Measurements from ENCODE around the gene GLI2.

GLI2 gene

DNA sequence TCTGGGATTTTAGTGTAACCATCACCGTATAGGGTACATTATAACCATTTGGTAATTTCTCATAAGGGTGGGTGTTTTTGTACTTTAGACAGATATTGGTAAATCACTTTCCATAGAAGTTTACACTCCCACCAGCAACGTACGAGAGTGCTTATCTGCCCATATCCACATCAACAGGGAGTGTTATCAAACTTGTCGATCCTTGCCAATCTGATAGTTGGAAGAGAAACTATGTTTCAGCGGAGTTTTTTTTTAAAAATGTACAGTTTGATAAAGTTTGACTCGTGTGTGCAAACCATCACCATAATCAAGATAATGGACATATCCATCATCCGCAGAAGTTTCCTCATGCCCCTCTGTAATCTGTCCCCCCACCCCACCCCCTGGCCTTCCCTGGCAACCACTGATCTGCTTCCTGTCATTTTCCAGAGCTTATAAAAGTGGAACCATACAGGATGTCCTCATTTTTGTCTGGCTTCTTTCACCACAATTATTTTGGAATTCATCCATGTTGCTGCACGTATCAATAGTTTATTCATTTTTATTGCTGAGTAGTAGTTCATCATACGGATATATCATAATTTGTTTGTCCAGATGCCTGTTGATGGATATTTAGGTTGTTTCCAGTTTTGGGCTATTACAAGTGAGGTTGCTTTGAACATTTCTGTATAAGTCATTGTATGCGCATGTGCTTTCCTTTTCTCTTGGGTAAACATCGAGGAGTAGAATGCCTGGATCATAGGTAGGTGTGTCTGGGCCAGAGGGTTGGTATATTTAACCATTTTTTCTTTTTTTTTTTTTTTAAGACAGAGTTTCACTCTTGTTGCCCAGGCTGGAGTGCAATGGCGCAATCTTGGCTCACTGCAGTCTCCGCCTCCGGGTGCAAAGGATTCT lies 18.6 kb downstream of the GLI2 start:
- DNase-seq (ENCODE audit: low read depth in 1 of 2, low spot score in 1 of 2) = no peak

DNA sequence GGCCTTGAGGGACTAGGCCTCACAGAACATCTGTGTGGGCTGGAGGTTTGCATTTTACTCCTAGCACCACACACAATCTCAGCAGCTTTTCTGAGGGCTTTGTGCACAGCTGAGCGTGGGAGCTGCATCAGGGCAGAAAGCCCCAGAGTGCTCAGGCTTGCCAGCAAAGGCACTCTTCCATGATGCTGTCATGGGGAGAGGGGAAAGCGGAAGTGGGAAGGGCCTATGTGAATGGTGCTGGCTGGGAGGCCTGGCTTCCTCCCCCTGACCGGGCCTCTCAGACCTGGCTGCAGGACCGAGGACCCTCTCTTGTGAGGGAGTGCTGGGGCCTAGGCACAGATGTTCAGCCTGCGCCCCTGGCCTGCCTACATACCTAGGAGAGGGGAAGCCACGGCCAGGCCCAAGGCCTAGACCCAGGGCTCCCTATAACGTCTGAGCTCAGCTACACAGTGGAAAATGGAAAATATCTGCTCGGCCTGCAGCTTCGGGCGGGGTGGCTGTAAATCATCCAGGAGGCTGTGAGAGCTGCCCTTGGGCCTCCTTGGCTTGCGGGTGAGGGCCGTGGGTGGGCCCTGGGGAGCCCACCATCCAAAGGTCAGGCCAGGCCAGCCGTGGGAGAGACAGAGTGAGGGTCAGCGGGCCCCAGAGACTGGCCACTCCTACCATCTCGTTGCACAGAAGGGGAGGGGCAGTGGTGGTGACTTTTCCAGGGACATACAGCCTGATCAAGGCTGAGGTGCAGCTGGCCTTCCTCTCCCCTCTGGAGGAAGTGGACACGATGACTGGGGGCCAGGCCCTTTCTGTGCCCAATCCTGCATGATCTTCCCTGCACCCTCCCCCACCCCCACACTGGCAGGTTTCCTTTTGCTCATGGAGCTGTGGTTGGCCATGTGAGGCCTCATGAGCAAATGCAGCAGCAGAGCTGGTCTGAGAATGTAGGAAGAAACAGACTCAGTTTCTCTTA lies 22.8 kb downstream of the GLI2 start:
- DNase-seq (ENCODE audit: low read depth in 1 of 2, low spot score in 1 of 2) = no peak

DNA sequence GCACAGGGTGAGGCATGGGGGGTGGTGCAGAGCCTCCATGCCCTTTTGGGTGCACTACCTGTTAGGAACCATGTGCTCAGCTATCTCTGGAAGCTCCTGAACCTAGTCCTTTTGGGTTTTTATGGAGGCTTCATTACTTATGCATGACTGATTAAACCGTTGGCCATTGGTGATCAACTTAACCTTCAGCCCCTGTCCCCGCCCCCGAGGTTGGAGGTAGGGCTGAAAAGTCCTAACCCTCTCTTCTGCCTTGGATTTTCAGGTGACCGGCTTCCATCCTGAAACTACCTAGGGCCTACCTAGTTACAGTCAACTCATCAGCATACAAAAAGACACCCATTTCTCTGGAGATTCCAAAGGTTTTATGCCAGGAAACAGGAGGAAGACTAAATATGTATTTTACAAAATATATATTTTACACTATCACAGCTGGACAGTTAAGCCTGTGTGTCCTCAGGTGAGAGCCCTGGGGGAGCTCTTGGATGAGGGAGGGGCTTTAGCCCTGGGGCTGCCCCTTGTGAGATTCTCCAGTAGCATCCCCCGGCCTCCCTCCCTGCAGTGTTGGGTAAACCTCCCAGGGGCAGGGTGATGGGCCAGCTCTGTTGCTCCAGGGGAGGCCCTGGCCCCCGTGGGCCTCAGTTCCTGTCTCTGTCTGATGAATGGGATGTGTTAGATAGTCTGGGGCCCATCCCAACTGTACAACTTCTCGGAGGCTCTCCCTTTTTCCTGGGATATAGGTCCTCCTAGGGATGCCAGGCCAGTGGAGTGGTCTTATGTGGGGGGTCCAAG lies 24.1 kb downstream of the GLI2 start:
- DNase-seq (ENCODE audit: low read depth in 1 of 2, low spot score in 1 of 2) = no peak

DNA sequence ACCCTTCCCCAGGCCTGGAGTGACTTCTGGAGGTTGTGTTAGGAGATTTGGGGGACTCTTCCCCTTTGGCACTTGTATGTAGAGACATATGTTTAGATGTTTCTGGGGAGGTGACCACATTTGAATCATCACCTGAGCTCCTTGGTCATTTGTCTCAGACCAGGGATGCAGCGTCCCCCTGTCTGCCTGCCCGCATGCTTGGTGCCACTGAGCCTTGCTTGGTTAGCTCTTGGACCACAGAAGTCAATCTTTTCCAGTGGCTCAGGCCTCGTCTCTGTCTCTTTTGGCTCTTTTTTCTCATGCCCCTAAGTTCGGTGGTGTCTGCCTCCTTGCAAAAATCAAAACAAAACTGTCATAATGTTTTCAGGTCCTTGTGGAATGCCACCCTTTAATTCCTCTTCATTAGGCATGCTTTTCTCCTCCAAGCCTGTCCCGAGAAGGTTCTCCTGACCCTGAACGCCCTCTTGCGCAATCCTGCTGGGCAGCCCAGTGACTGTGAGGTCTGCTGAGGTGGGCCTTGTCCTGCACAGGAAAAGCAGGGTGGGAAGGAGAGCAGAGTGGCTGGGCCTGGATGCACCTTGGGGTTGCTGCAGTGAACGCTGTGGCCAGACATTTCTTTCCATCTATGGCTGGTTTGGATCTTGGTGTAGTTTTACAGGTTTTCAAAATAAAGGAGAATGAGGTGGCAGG lies 24.9 kb downstream of the GLI2 start:
- no peak for DNase-seq (ENCODE audit: low read depth in 1 of 2, low spot score in 1 of 2)

DNA sequence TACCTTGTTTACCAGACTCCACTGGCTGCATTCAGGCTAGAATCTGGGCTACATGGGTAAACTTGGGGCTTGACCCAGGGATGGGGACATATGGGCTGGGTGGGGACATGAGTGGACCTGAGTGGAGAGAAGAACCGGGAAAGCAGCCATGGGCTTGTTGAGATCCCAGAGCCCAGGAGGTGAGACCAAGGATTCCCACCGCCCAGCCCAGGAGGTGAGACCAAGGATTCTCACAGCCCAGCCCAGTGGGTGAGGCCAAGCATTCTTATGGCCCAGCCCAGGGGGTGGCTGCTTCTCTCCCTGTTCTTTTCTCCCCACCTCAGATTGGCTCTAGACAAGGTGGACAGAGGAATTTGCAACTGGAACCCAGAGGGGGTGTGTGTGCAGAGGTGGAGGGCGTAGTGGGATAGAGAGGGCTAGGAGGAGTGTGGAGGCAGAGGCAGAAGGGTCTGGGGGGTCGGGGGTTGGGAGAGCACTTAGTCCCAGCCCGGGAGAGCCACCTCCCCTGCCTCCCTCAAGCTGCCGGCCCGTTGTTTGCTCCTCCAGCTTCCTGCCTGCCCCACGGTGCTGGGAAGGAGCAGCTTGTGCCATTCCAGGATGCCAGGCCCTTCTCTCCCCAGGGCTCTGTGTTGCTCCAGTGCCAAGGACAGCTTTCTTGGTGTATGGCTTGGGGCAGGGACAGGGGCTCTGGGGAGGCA lies 25.6 kb downstream of the GLI2 start:
- DNase-seq (ENCODE audit: low read depth in 1 of 2, low spot score in 1 of 2) = no peak

DNA sequence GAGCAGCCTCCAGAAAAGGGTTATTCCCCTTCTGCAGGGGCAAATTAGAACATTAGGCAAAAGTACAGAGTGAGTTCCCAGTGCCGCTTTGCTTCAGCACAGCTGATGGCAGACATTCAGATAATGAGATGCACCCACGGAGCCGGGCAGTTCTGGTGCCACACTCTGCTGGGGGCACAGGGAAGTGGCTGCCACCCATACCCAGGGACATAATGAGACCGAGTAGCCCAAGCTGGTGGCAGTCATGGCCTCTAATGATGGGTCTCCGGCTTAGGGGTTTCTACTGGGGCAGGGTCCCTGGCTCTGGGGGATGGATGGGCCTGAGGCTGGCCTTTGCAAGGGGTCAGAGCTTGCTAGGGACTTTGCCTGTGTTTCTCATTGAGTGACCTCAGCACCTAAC lies 26.2 kb downstream of the GLI2 start:
- no peak for DNase-seq (ENCODE audit: low read depth in 1 of 2, low spot score in 1 of 2)

DNA sequence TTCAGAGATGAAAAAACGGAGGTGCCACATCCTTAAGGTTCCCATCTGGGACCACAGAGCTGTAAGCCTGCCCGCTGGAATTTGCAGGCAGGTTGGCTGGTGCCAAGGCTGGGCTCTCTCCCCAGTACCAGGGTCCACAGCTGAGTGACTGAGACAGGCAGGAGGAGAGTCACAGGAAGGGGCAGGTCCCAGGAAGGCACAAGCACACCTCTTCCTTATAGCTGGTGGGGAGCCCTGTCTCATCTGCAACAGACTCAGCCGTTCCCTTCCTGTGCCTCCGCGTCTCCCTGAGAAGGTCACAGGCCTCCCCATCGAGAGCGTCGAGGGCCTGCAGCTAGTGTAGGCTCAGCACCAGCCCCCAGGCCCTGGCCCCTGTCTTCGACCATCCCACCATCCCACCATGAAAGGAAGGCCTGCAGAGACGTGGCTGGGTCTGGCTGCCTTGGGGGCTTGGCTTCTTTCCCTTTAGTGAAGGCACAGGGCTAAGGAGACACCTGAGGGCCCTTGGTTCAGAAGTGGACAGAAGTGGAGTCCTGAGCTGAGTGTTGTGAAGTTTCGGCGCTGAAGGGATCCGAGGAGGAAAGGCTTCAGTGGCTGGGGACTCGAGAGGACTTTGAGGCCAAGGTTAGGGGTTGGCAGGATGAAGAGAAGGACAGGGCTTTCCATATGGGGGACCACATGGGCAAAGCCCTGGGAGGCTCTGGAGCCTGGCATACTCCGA lies 26.8 kb downstream of the GLI2 start:
- no peak for DNase-seq (ENCODE audit: low read depth in 1 of 2, low spot score in 1 of 2)

DNA sequence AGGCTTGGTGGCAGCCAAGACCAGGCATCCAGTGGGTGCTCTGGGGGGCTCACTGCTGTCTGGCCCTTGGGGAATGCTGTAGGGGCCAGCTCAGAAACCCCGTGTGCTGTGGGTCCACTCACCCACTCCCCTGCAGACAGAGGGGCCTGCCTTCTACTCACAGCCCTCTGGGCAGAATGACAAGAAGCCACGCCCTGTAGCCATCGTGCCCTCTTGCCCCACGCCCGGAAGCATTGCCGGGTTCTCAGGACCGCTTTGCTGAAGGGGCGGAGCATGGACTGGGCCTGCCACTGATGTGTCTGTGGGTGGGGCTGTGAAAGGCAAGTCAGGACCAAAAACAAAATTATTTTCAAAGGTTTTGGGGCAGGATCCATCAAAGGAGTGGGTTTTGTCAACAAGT lies 27.8 kb downstream of the GLI2 start:
- DNase-seq (ENCODE audit: low read depth in 1 of 2, low spot score in 1 of 2) = no peak

DNA sequence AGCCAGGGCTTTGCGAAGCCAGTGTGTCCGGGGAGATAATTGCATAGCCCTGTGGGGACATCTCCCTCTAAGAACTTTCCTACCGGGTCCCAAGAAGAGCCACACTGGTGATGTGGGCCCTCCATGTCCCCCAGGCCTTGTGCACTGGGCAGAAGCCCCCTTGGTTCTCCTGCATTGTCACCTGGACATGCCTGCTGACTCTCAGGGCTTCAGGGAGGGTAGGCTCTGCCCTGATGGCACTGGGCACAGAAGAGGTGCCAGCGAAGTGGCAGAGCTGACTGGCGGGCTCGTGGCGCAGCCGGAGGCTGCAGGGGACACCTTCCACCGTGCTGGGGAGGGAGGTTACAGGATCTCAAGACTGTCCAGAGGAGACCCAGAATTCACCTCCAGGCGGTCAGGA lies 28.3 kb downstream of the GLI2 start:
- no peak for DNase-seq (ENCODE audit: low read depth in 1 of 2, low spot score in 1 of 2)

DNA sequence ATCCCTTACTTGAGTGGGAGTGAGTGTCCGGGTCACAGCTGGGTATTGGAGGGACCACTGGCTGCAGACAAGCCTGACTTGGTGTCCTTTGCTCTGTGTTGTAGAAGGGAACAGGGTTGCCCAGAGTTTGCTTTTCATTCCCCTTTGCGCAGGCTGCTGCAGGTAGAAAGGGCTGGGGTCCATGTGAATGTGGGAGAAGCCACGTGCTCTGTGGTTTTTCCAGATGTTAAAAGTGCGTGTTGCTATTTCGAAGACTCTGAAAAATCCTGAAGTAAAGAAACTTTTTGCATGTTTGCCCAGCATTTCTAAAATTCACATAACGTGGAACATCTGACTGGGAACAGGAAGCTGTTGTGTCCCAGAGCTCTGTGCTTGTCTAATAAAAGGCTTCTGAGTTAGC lies 28.8 kb downstream of the GLI2 start:
- no peak for DNase-seq (ENCODE audit: low read depth in 1 of 2, low spot score in 1 of 2)

DNA sequence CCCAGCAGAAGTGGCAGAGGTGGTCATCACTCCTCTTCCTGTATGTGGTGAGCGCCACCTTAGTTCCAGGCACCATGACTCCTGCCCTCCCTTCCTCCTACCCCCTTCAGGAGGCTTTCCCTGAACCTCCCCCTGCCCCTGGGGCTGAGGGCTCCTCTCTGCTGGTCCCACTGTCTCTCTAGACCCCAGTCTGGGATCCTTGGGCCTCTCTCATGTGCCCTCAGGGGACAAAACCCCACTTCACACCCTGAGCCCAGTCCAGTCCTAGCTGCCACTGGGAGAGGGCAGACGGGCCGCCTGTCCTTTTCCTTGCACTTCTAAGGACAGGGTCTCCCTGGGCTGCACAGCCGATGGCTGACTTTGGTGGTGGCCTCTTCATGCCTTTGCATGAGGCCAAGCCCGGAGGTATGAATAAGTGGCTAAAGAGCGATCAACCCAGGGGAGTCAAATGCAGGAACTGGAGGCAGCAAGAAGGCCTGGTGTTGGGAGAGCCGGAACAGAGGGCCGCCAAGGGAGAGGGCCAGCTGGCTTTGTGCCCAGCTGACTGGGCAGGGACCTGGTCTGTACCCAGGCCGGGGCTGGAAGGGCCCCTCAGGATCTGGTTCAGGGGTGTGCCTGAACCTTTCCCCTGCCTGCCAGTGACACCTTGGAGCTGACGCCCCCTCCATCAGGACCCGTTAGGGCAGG lies 29.5 kb downstream of the GLI2 start:
- DNase-seq (ENCODE audit: low read depth in 1 of 2, low spot score in 1 of 2) = no peak

DNA sequence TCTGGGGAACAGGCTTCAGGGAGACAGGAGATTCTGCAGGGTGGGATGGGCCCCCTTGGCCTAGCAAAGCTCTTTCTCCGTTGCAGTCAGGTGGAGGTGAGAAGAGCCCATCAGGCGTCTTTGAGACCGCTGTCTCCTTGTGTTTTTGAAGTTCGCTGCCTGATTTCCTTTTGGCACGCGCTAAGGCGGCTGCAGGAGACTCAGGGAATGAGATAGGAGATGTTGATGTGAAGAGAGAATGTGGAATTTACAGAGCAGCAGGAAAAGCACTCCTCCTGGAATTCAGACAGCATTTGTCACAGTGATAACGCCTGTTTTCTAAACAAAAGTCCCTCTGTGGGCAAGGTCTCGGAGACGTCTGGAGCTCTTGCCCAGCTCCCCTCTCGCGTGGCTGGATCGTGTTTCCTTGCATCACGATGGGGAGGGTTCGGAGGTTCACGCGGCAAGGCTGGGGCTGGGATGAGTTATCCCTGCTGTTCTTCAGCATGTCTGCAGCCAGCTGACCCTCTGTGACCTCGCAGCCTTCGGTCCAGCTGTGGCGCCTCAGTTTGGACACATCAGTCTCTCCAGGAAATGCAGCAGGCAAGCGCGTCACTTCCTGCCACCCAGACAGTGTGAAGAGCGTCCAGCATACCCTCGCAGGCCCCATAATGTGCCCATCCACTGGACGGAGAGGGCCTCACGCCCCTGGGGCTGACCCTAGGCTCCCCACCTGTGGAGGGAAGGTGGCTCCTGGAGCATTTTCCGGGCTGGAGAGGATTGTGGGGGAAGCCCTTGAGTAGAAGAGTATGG lies 30.2 kb downstream of the GLI2 start:
- no peak for DNase-seq (ENCODE audit: low read depth in 1 of 2, low spot score in 1 of 2)

DNA sequence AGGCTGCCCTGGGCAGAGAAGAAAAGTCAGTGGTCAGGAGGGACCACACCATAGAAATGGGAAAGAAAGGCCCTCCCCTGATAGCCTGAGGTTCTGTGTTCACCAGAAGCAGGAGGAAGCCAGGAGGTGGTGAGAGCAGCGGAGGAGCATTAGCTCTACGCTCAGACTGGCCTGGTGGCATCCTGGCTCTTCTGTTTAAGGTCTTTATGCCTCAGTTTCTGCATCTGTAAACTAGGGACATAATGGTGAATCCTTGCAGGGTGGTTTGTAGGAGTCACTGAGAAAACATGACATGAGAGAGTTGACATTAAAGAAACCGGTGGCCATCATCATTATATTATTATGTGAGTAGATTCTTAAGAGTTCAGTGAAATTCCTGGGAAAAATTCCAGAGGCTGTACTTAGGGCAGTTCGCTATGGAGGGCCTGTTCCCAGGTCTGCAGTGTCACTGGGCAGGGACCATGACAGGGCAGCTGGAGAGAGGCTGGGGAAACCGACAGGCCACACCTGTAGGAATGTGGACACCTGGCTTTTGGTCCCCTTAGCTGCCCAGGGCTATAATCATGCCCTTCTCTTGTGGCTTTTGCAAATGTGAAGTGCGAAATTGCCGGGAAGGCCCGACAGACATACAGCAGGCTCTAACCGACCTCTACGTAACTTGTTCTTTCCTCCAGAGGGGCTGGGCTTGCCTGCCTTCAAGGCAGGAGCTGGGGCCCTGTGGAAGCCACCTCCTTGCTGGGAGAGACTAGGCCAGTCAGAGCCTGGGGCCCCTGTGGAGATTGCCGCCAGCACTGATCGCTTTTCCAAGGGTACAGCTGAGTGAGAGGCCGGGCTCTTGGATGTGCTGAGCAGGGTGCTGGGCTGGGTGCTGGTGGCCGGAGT lies 31.0 kb downstream of the GLI2 start:
- no peak for DNase-seq (ENCODE audit: low read depth in 1 of 2, low spot score in 1 of 2)

DNA sequence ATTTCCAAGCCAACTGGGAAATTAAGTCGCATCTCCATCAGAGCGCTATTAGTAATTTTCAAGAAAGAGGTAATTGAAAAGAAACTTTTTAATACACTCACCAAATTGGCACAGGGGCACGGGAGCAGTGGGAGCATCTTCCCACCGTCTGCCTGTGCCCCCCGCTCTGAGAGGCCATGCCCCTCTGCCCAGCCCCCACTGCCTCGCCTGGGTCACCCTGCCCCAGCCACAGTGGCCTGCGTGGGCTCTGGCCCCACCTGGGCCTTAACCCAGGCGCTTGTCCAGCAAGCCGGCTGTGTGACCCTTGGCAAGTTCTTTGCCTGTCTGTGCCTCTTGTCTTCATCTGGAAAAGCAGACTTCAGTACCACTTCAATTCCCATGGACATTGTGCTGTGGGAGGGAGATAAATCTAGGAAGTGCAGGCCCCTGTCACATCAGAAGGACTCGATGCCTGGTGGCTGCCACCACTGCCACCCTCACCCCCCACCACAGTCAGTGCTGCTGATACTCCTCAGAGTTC lies 31.9 kb downstream of the GLI2 start:
- DNase-seq (ENCODE audit: low read depth in 1 of 2, low spot score in 1 of 2) = no peak

DNA sequence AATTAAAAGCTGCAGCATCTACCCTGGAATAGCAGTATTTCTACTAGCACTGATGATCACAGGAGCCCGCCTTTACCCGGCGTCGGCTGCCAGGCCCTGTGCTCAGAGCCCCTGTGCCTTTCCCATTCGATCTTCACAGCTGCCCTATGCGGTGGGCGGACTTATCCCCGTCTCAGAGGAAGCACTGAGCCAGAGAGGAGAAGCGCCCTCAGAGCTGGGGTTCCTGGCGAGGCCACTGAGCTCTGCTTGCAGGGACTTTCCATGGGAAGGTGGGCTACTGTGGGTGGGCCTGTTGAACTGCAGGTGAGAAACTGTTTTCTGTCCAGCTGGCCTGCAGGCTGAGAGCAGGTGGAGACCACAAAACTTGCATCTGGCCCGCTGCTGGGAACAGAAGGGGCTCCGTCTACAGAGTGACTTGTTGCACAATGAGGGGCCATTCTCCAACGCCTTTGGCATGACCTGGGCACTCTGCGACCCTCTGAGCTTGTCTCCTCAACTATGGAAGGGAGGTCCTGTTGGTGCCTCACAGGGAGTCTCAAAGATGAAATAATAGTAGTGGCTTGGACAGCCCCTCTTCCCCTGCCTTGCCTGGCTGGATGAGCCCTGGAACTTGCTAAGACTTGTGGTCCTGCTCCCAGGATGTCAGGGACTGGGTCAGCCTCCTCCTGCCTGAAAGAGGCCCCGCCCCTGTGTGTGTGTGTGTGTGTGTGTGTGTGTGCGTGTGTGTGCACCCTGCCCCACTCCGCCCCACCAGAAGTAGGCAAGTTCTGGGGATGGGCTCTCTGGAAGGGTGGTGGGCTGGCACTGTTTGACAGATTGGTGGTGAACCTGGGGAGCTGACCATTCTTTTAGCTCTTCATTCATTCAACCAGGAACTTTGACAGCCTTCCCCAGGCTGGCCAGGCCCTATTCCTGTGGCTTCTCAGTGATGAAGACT lies 32.7 kb downstream of the GLI2 start:
- DNase-seq (ENCODE audit: low read depth in 1 of 2, low spot score in 1 of 2) = no peak

Data from activated CD4-positive, alpha-beta T cell treated with anti-CD3 and anti-CD28 coated beads, Interleukin-2, amount 50 U/mL, for 24 hours (primary cell).